NCI-H2081 treated with DMSO at 0.1 percent for 48 hours (cell line): ENCODE measurements around the gene TAF8.

Experiments used
- DNase-seq: peaks from one replicate; lab custom pipeline; 2025; lab: John Stamatoyannopoulos, UW

The TAF8 gene

GRCh38 chr6:42095776-42096541, 45.6 kb downstream of the TAF8 start:
- no peak for DNase-seq

GRCh38 chr6:42099340-42100028, 49.2 kb downstream of the TAF8 start:
- no peak for DNase-seq

GRCh38 chr6:42100029-42100901, 49.9 kb downstream of the TAF8 start:
- no peak for DNase-seq

- no peak for DNase-seq
Measured at GRCh38 chr6:42101186-42101657, 50.9 kb downstream of the TAF8 start.

- DNase-seq = no peak
Measured at GRCh38 chr6:42103216-42103615, 52.9 kb downstream of the TAF8 start.

- no peak for DNase-seq
Measured at GRCh38 chr6:42103753-42104094, 53.4 kb downstream of the TAF8 start.

GRCh38 chr6:42104095-42104803, 53.9 kb downstream of the TAF8 start:
- no peak for DNase-seq

GRCh38 chr6:42104804-42105125, 54.4 kb downstream of the TAF8 start:
- no peak for DNase-seq

- no peak for DNase-seq
Measured at GRCh38 chr6:42105156-42105648, 54.9 kb downstream of the TAF8 start.

- no peak for DNase-seq
Measured at GRCh38 chr6:42105709-42106108, 55.4 kb downstream of the TAF8 start.

- no peak for DNase-seq
Measured at GRCh38 chr6:42106112-42107023, 56.0 kb downstream of the TAF8 start.

- DNase-seq = no peak
Measured at GRCh38 chr6:42108071-42108470, 57.7 kb downstream of the TAF8 start.

GRCh38 chr6:42110683-42111082, 60.4 kb downstream of the TAF8 start:
- DNase-seq = no peak

- no peak for DNase-seq
Measured at GRCh38 chr6:42112351-42112750, 62.0 kb downstream of the TAF8 start.

GRCh38 chr6:42113936-42114636, 63.8 kb downstream of the TAF8 start:
- no peak for DNase-seq

GRCh38 chr6:42117843-42118161, 67.5 kb downstream of the TAF8 start:
- no peak for DNase-seq

GRCh38 chr6:42118162-42119001, 68.1 kb downstream of the TAF8 start:
- no peak for DNase-seq

GRCh38 chr6:42120895-42121865, 70.9 kb downstream of the TAF8 start:
- DNase-seq = no peak
